ENCODE measurements around the gene BPHL. TPM values are rescaled to one million over a fixed set of nuclear protein-coding genes. Genes with fewer than 3 reads are reported as not detected.
A peak's percentile ranks its signal among the peaks of the same experiment; 100 is the strongest.

BPHL gene
- polyA plus RNA-seq, 1 donor (not counting 4 experiments of a cell fraction or from before 2014, with no cell fraction given), result 21.9 TPM

DNA sequence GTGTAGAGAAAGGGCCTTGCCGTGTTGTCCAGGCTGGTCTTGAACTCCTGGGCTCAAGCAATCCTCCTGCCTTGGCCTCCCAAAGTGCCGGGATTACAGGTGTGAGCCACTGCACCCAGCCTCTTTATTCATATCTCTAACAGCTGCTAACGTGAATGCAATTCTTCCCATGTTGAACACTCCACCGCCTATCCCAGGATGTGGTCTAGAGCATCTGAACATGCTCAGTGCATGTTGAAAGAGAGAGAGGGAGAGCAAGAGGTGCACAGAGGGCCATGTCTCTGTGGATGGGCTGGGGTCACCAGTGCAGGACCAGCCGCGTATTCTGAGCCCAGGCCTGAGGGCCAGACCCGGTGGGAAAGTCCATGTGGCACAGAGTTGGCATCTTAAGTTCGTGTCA lies 26.1 kb downstream of the BPHL start:
- dilution Hi-C loops (cut with MboI; ENCODE audit: extremely low pct_ligation_motif_present, low sequenced_read_pairs), result no loop called here
- Histone ChIP-seq H3K36me3 (ENCODE audit: control insufficient read depth in 2 of 2, extremely low read depth in 1 of 2, insufficient read depth in 2 of 2, low read length in 2 of 2) (peaks cover 0 to 18% of the 10 kb centered on the region in 2 experiments), H3K9ac (ENCODE audit: control insufficient read depth, extremely low read depth, insufficient read depth, low read length) (no peak overlapping the region), H3K4me1 (ENCODE audit: control insufficient read depth, extremely low read depth, insufficient read depth, low read length) (peaks cover under 1% of the 10 kb centered on the region), H2AFZ (ENCODE audit: control insufficient read depth, low read length) (no peak overlapping the region), H3K79me2 (ENCODE audit: control insufficient read depth, insufficient read depth, low read length) (no peaks in the 10 kb centered on the region), H3K4me3 (ENCODE audit: control insufficient read depth in 2 of 3, extremely low read depth in 1 of 3, insufficient read depth in 2 of 3, low read depth in 1 of 3, low read length in 3 of 3) (no peak overlapping the region), H3K9me3 (ENCODE audit: control insufficient read depth, low read depth, low read length) (no peaks in the 10 kb centered on the region), H3K27me3 (ENCODE audit: control insufficient read depth, extremely low read depth, insufficient read depth, low read length) (no peaks in the 10 kb centered on the region), H3K9me1 (ENCODE audit: control insufficient read depth, extremely low read depth, insufficient read depth, low read length) (no peaks in the 10 kb centered on the region), H3K4me2 (ENCODE audit: control insufficient read depth, extremely low read depth, insufficient read depth, low read depth, low read length) (no peak overlapping the region), H4K20me1 (ENCODE audit: control insufficient read depth, extremely low read depth, insufficient read depth, low read length) (no peaks in the 10 kb centered on the region), H3K27ac (ENCODE audit: control insufficient read depth, insufficient read depth, low read length) (no peak overlapping the region)
- no peak for TF ChIP-seq EZH2 (IDR thresholded peaks at IDR 0.05; ENCODE audit: low read length)
- TF ChIP-seq, protein P1, sequence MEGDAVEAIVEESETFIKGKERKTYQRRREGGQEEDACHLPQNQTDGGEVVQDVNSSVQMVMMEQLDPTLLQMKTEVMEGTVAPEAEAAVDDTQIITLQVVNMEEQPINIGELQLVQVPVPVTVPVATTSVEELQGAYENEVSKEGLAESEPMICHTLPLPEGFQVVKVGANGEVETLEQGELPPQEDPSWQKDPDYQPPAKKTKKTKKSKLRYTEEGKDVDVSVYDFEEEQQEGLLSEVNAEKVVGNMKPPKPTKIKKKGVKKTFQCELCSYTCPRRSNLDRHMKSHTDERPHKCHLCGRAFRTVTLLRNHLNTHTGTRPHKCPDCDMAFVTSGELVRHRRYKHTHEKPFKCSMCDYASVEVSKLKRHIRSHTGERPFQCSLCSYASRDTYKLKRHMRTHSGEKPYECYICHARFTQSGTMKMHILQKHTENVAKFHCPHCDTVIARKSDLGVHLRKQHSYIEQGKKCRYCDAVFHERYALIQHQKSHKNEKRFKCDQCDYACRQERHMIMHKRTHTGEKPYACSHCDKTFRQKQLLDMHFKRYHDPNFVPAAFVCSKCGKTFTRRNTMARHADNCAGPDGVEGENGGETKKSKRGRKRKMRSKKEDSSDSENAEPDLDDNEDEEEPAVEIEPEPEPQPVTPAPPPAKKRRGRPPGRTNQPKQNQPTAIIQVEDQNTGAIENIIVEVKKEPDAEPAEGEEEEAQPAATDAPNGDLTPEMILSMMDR (optimal IDR thresholded peaks at IDR 0.05 in 1 of 3, IDR thresholded peaks at IDR 0.05 in 1 of 3, conservative IDR thresholded peaks at IDR 0.05 in 1 of 3; ENCODE audit: extremely low read depth in 1 of 3, insufficient read depth in 2 of 3, low read length in 3 of 3), result no peak
- FAIRE-seq, result no peak
- DNase-seq (ENCODE audit: low read depth, low spot score), result no peak

DNA sequence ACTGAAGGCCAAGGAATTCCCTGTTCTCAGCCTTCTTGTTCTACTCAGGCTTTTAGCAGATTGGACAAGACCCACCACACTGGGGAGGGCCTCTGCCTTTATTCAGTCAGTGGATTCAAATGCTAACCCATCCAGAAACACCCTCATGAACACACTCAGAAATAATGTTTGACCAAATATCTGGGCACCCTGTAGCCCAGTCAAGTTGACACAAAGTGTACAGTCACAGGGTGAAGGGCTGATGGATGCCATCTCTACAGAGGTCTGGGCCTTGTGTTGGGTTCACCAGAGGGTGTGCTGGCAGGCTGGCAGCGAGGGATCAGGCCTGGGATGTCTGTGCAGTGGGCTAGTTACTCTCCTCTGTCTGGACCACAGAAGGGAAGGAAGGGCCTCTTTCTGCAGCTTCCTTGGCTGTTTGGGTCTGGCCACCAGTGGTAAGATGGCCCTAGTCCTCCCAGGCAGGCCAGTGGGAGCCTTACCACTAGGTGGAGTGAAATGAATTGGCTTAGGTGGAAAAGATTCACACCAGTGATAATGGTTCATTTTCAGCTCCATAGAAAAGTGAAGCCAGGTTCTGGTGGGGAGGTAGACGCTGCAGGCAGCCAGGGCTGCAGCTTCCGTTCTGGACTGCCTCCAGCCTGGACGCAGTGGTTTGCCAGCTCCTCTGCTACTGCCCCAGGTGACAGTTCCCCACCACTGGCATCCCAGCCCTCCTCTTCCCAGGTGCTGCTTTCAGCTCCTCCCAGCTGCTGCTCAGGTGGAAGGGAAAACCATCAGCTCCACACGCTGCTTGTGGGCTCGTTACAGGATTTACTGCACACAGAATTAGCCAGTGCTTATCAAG lies 29.6 kb downstream of the BPHL start:
- no peaks in the 10 kb centered on the region for H3K9me1 ChIP-seq (ENCODE audit: control insufficient read depth, extremely low read depth, insufficient read depth, low read length)
- H3K79me2 ChIP-seq (ENCODE audit: control insufficient read depth, insufficient read depth, low read length), result no peaks in the 10 kb centered on the region
- dilution Hi-C loops (cut with MboI; ENCODE audit: extremely low pct_ligation_motif_present, low sequenced_read_pairs), result no loop called here
- FAIRE-seq, result no peak
- no peak for TF ChIP-seq EZH2 (IDR thresholded peaks at IDR 0.05; ENCODE audit: low read length)
- TF ChIP-seq, protein P1 (optimal IDR thresholded peaks at IDR 0.05 in 1 of 3, IDR thresholded peaks at IDR 0.05 in 1 of 3, conservative IDR thresholded peaks at IDR 0.05 in 1 of 3; ENCODE audit: extremely low read depth in 1 of 3, insufficient read depth in 2 of 3, low read length in 3 of 3), result peak in 2 of 3 experiments; percentile 25 to 32
- H2AFZ ChIP-seq (ENCODE audit: control insufficient read depth, low read length), result no peak overlapping the region
- no peaks in the 10 kb centered on the region for H4K20me1 ChIP-seq (ENCODE audit: control insufficient read depth, extremely low read depth, insufficient read depth, low read length)
- H3K4me2 ChIP-seq (ENCODE audit: control insufficient read depth, extremely low read depth, insufficient read depth, low read depth, low read length), result no peak overlapping the region
- DNase-seq (ENCODE audit: low read depth, low spot score), result no peak
- no peaks in the 10 kb centered on the region for H3K27me3 ChIP-seq (ENCODE audit: control insufficient read depth, extremely low read depth, insufficient read depth, low read length)
- peaks cover 0 to 17% of the 10 kb centered on the region in 2 experiments for H3K36me3 ChIP-seq (ENCODE audit: control insufficient read depth in 2 of 2, extremely low read depth in 1 of 2, insufficient read depth in 2 of 2, low read length in 2 of 2)
- no peak overlapping the region for H3K27ac ChIP-seq (ENCODE audit: control insufficient read depth, insufficient read depth, low read length)
- no peak overlapping the region for H3K9ac ChIP-seq (ENCODE audit: control insufficient read depth, extremely low read depth, insufficient read depth, low read length)
- H3K4me3 ChIP-seq (ENCODE audit: control insufficient read depth in 2 of 3, extremely low read depth in 1 of 3, insufficient read depth in 2 of 3, low read depth in 1 of 3, low read length in 3 of 3), result no peak overlapping the region
- H3K4me1 ChIP-seq (ENCODE audit: control insufficient read depth, extremely low read depth, insufficient read depth, low read length), result no peaks in the 10 kb centered on the region
- no peaks in the 10 kb centered on the region for H3K9me3 ChIP-seq (ENCODE audit: control insufficient read depth, low read depth, low read length)
